ENCODE results near the gene TMEM170B. TPM values are rescaled to one million over a fixed set of nuclear protein-coding genes. Genes with fewer than 3 reads are reported as not detected.
A peak's percentile ranks its signal among the peaks of the same experiment; 100 is the strongest.

Gene TMEM170B
- total RNA-seq, 1 donor from 2014 or later, result 19.7 TPM

GRCh38 chr6:11631539-11631938 lies 94.0 kb downstream of the TMEM170B start:
- H3K4me2 ChIP-seq, result no peak overlapping the region
- H2AFZ ChIP-seq (replicated peaks), result no peak overlapping the region
- peaks cover 7% of the 10 kb centered on the region for H3F3A ChIP-seq (ENCODE audit: low read depth)
- Mint-ChIP-seq H3K27me3 (ENCODE audit: insufficient read depth, low read depth) (peaks cover 5% of the 10 kb centered on the region), H3K27ac (peak overlapping the region; percentile 63), H3K4me3 (no peak overlapping the region), H3K36me3 (no peaks in the 10 kb centered on the region), H3K4me1 (peaks cover 26% of the 10 kb centered on the region), H3K9me3 (peaks cover 2% of the 10 kb centered on the region)
- no peaks in the 10 kb centered on the region for H3K36me3 ChIP-seq
- DNase-seq (ENCODE audit: low spot score), result no peak
- H3K27me3 ChIP-seq, result no peaks in the 10 kb centered on the region
- no peaks in the 10 kb centered on the region for H3K9me3 ChIP-seq (ENCODE audit: low read depth)
- no peaks in the 10 kb centered on the region for H4K20me1 ChIP-seq (ENCODE audit: low read depth)
- H3K4me3 ChIP-seq, result no peak overlapping the region
- peaks cover 20% of the 10 kb centered on the region for H3K4me1 ChIP-seq
- no peaks in the 10 kb centered on the region for H3K79me2 ChIP-seq (ENCODE audit: low read depth)
- no peak overlapping the region for H3K9ac ChIP-seq
- TF ChIP-seq CTCF (IDR thresholded peaks at IDR 0.05) (no peak), EZH2 (IDR thresholded peaks at IDR 0.05) (no peak), EZH2phosphoT487 (IDR thresholded peaks at IDR 0.05) (no peak)
- H3K27ac ChIP-seq, result no peak overlapping the region

- Mint-ChIP-seq H3K4me3 (no peak overlapping the region), H3K27ac (peak overlapping the region; percentile 37), H3K4me1 (peaks cover 26% of the 10 kb centered on the region), H3K36me3 (no peaks in the 10 kb centered on the region), H3K9me3 (peaks cover 2% of the 10 kb centered on the region), H3K27me3 (ENCODE audit: insufficient read depth, low read depth) (peaks cover 5% of the 10 kb centered on the region)
- Histone ChIP-seq H4K20me1 (ENCODE audit: low read depth) (no peaks in the 10 kb centered on the region), H3K9me3 (ENCODE audit: low read depth) (no peaks in the 10 kb centered on the region), H3F3A (ENCODE audit: low read depth) (peaks cover 7% of the 10 kb centered on the region), H3K79me2 (ENCODE audit: low read depth) (no peaks in the 10 kb centered on the region), H3K4me2 (peak overlapping the region; percentile 27), H3K9ac (no peak overlapping the region), H3K27ac (no peak overlapping the region), H3K4me3 (no peak overlapping the region), H3K36me3 (no peaks in the 10 kb centered on the region), H3K4me1 (peaks cover 20% of the 10 kb centered on the region), H2AFZ (replicated peaks) (no peak overlapping the region), H3K27me3 (no peaks in the 10 kb centered on the region)
- no peak for TF ChIP-seq EZH2 (IDR thresholded peaks at IDR 0.05)
- TF ChIP-seq EZH2phosphoT487 (IDR thresholded peaks at IDR 0.05), result no peak
- no peak for TF ChIP-seq CTCF (IDR thresholded peaks at IDR 0.05)
- DNase-seq (ENCODE audit: low spot score), result no peak
Measured at GRCh38 chr6:11632231-11632630, 94.7 kb downstream of the TMEM170B start.

GRCh38 chr6:11632795-11633511 lies 95.4 kb downstream of the TMEM170B start:
- Histone ChIP-seq H3K9me3 (ENCODE audit: low read depth) (no peaks in the 10 kb centered on the region), H4K20me1 (ENCODE audit: low read depth) (no peaks in the 10 kb centered on the region), H3F3A (ENCODE audit: low read depth) (peaks cover 7% of the 10 kb centered on the region), H3K36me3 (no peaks in the 10 kb centered on the region), H3K9ac (no peak overlapping the region), H2AFZ (replicated peaks) (no peak overlapping the region), H3K4me3 (no peak overlapping the region), H3K4me2 (peak overlapping the region; percentile 27), H3K4me1 (peaks cover 20% of the 10 kb centered on the region), H3K27me3 (no peaks in the 10 kb centered on the region), H3K27ac (no peak overlapping the region), H3K79me2 (ENCODE audit: low read depth) (no peaks in the 10 kb centered on the region)
- peak; percentile 61 for DNase-seq (ENCODE audit: low spot score)
- TF ChIP-seq EZH2phosphoT487 (IDR thresholded peaks at IDR 0.05), result no peak
- no peak for TF ChIP-seq EZH2 (IDR thresholded peaks at IDR 0.05)
- TF ChIP-seq CTCF (IDR thresholded peaks at IDR 0.05), result no peak
- Mint-ChIP-seq H3K36me3 (no peaks in the 10 kb centered on the region), H3K9me3 (no peaks in the 10 kb centered on the region), H3K27me3 (ENCODE audit: insufficient read depth, low read depth) (peaks cover 5% of the 10 kb centered on the region), H3K4me3 (no peak overlapping the region), H3K27ac (no peak overlapping the region), H3K4me1 (peaks cover 26% of the 10 kb centered on the region)

Small RNA genes lying within 50 kb of the gene (small RNA-seq; reads per million reads assigned to genes)
- not detected for gene RNU1-64P

Other genes starting within 250 kb of the TMEM170B start
- gene ADTRP, start 241.1 kb downstream of the TMEM170B start, total RNA-seq (ENCODE audit: low replicate concordance), result not detected in 2 replicates

Measured in neural progenitor cell (in vitro differentiated cells).